SU-DHL-6 (cell line): ENCODE results near the gene BIRC2.

Experiments
- H2AFZ ChIP-seq: fragments of 200-600 bp; sonication (generic); 2 replicates; pipeline ENCODE4 v1.6.1; 2014; ENCODE audit warnings: low read depth, mild to moderate bottlenecking, moderate library complexity, mixed read lengths, antibody characterized with exemption, low read length; ENCODE audit not compliant: severe bottlenecking
- H3F3A ChIP-seq: fragments of 200-600 bp; shearing (Covaris generic); 2 replicates; pipeline ENCODE4 v1.6.0; 2016; ENCODE audit warnings: antibody characterized with exemption, mild to moderate bottlenecking; ENCODE audit not compliant: insufficient read depth
- H3K27ac ChIP-seq: fragments of 200-600 bp; sonication (generic); 2 replicates; pipeline ENCODE4 v1.5.1; 2016; ENCODE audit warnings: low read depth, mild to moderate bottlenecking, low read length, moderate library complexity, mixed read lengths
- H3K27me3 ChIP-seq: fragments of 200-600 bp; sonication (generic), shearing (Covaris generic); 2 replicates; pipeline ENCODE4 v1.6.0; 2014; ENCODE audit warnings: mild to moderate bottlenecking, low read length
- H3K36me3 ChIP-seq: fragments of 200-600 bp; sonication (generic); 2 replicates; pipeline ENCODE4 v1.6.1; 2014; ENCODE audit warnings: mild to moderate bottlenecking, low read length, mixed read lengths
- H3K4me2 ChIP-seq: fragments of 300-600, 200-600 bp; shearing (Covaris generic), sonication (generic); 2 replicates; pipeline ENCODE4 v1.6.0; 2014; ENCODE audit warnings: low read length, low read depth, mild to moderate bottlenecking; ENCODE audit not compliant: poor library complexity, severe bottlenecking
- H3K4me3 ChIP-seq: fragments of 200-600 bp; sonication (generic); 2 replicates; pipeline ENCODE4 v1.5.1; 2014; ENCODE audit warnings: antibody characterized with exemption, low read length, mild to moderate bottlenecking, mixed read lengths; ENCODE audit not compliant: insufficient read depth, poor library complexity, severe bottlenecking
- H3K79me2 ChIP-seq: fragments of 200-600 bp; sonication (generic); 2 replicates; pipeline ENCODE4 v1.6.1; 2014; ENCODE audit warnings: mild to moderate bottlenecking, low read length, moderate library complexity; ENCODE audit not compliant: insufficient read depth
- H3K9ac ChIP-seq: fragments of 200-600 bp; sonication (generic); 2 replicates; pipeline ENCODE4 v1.7.0; 2014; ENCODE audit warnings: mild to moderate bottlenecking, low read length
- H3K9me2 ChIP-seq: fragments of 200-600 bp; sonication (generic); replicated peaks from 2 replicates; pipeline ENCODE4 v1.6.1; 2014; ENCODE audit warnings: low read length; ENCODE audit not compliant: insufficient read depth
- H3K9me3 ChIP-seq: fragments of 200-600 bp; sonication (generic); 2 replicates; pipeline ENCODE4 v1.6.1; 2014; ENCODE audit warnings: low read length, mixed read lengths; ENCODE audit not compliant: insufficient read depth
- H4K20me1 ChIP-seq: fragments of 200-600 bp; sonication (generic); 2 replicates; pipeline ENCODE4 v1.6.1; 2014; ENCODE audit warnings: low read depth, mild to moderate bottlenecking, antibody characterized with exemption, low read length, moderate library complexity, mixed read lengths
- EZH2phosphoT487 ChIP-seq: fragments of 200-600 bp; sonication (generic), shearing (Covaris generic); conservative IDR thresholded peaks from 2 replicates; pipeline ENCODE4 v1.6.1; 2018; ENCODE audit warnings: mild to moderate bottlenecking, antibody characterized with exemption, low read length, moderate library complexity, mixed read lengths
- TF ChIP-seq, protein P1 (sequence below): fragments of 200-600 bp; sonication (generic); IDR thresholded peaks from one replicate; pipeline ENCODE4 v1.5.1; 2017; ENCODE audit warnings: antibody characterized with exemption, mild to moderate bottlenecking, low read length, moderate library complexity; ENCODE audit not compliant: insufficient read depth, poor library complexity, severe bottlenecking

The BIRC2 gene

DNA sequence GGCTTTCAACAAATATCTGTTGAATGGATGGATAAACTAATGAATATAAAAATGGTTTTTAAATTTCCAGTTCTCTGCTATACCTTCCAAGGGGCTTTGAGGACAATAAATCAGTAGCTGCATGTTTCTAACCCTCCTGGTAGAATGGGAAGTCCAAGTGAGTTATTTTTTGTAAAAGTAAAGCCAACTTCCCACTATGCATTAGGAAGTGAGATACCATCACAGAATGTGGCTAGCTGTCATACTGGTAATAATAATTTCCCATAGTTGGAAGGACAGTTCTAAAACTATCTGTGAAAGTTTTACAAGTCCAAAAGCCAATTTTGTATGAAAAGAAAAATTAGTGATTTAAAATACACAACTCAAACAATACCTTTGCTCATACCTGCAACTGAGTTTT, 55.5 kb downstream of the BIRC2 start:
- TF ChIP-seq, protein P1, sequence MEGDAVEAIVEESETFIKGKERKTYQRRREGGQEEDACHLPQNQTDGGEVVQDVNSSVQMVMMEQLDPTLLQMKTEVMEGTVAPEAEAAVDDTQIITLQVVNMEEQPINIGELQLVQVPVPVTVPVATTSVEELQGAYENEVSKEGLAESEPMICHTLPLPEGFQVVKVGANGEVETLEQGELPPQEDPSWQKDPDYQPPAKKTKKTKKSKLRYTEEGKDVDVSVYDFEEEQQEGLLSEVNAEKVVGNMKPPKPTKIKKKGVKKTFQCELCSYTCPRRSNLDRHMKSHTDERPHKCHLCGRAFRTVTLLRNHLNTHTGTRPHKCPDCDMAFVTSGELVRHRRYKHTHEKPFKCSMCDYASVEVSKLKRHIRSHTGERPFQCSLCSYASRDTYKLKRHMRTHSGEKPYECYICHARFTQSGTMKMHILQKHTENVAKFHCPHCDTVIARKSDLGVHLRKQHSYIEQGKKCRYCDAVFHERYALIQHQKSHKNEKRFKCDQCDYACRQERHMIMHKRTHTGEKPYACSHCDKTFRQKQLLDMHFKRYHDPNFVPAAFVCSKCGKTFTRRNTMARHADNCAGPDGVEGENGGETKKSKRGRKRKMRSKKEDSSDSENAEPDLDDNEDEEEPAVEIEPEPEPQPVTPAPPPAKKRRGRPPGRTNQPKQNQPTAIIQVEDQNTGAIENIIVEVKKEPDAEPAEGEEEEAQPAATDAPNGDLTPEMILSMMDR: no peak
- TF ChIP-seq EZH2phosphoT487: no peak
- Histone ChIP-seq H3K27ac (no peak overlapping the region), H3K79me2 (peaks cover 55% of the 10 kb centered on the region), H3K4me3 (no peak overlapping the region), H3K36me3 (peaks cover 44% of the 10 kb centered on the region), H3K27me3 (no peaks in the 10 kb centered on the region), H3K4me2 (no peak overlapping the region), H3F3A (peaks cover 30% of the 10 kb centered on the region), H4K20me1 (no peaks in the 10 kb centered on the region; the same call in 1 of the 2 replicates), H2AFZ (no peak overlapping the region), H3K9ac (no peak overlapping the region), H3K9me3 (no peaks in the 10 kb centered on the region), H3K9me2 (no peaks in the 10 kb centered on the region)

- Histone ChIP-seq H3F3A (peaks cover 11% of the 10 kb centered on the region; the same call in 1 of the 2 replicates), H3K9me2 (no peaks in the 10 kb centered on the region), H3K9ac (no peak overlapping the region), H3K9me3 (no peaks in the 10 kb centered on the region), H3K36me3 (peaks cover 23% of the 10 kb centered on the region), H3K4me3 (no peak overlapping the region), H2AFZ (no peak overlapping the region), H3K4me2 (no peak overlapping the region), H3K27me3 (no peaks in the 10 kb centered on the region), H3K27ac (no peak overlapping the region), H3K79me2 (peaks cover 80% of the 10 kb centered on the region), H4K20me1 (no peaks in the 10 kb centered on the region; the same call in none of the 2 replicates)
- TF ChIP-seq, protein P1: no peak
- no peak for TF ChIP-seq EZH2phosphoT487
These were observed 58.5 kb downstream of the BIRC2 start for GRCh38 chr11:102405501-102405900.

GRCh38 chr11:102406099-102406498, 59.1 kb downstream of the BIRC2 start:
- H3K79me2 ChIP-seq: peaks cover 86% of the 10 kb centered on the region
- no peak overlapping the region for H3K9ac ChIP-seq
- no peaks in the 10 kb centered on the region for H3K9me3 ChIP-seq
- TF ChIP-seq, protein P1: no peak
- no peak for TF ChIP-seq EZH2phosphoT487
- H3K27ac ChIP-seq: no peak overlapping the region
- no peak overlapping the region for H3K4me3 ChIP-seq
- peaks cover 17% of the 10 kb centered on the region for H3K36me3 ChIP-seq
- no peak overlapping the region for H2AFZ ChIP-seq
- peaks cover 8% of the 10 kb centered on the region; the same call in 1 of the 2 replicates for H3F3A ChIP-seq
- no peaks in the 10 kb centered on the region; the same call in none of the 2 replicates for H4K20me1 ChIP-seq
- no peaks in the 10 kb centered on the region for H3K9me2 ChIP-seq
- H3K4me2 ChIP-seq: no peak overlapping the region
- no peaks in the 10 kb centered on the region for H3K27me3 ChIP-seq

DNA sequence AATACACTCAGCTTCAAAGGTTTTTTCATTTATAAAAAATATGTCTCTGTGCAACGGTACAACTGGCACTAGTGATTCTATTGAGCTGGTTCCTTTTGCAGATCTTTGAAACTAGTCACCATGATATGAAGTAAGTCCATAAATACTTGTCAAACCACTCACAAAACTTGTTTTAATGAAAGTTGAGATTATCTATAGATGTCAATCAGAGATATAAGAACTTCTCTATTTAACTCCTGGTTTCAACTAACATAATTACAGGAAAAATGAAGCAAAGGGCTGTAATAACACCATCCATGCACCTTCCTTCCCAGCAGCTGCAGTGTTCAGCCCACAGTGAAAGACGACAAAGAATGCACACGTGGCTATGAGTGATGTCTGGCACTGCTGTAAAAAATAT, 60.9 kb downstream of the BIRC2 start:
- Histone ChIP-seq H2AFZ (no peak overlapping the region), H3K4me2 (no peak overlapping the region), H3K27ac (no peak overlapping the region), H3K4me3 (no peak overlapping the region), H4K20me1 (no peaks in the 10 kb centered on the region; the same call in none of the 2 replicates), H3K79me2 (peaks cover 100% of the 10 kb centered on the region), H3K36me3 (peaks cover 8% of the 10 kb centered on the region; the same call in 1 of the 2 replicates), H3F3A (no peaks in the 10 kb centered on the region), H3K27me3 (no peaks in the 10 kb centered on the region), H3K9ac (no peak overlapping the region), H3K9me2 (no peaks in the 10 kb centered on the region), H3K9me3 (no peaks in the 10 kb centered on the region)
- TF ChIP-seq EZH2phosphoT487: no peak
- TF ChIP-seq, protein P1: no peak
